DND-41 (cell line): ENCODE results near the gene CACNB1.
A peak's percentile ranks its signal among the peaks of the same experiment; 100 is the strongest.

ENCODE experiments used
- ATAC-seq: fragments of 200-7000 bp; cut with Tn5 transposase; 3 replicates; pipeline ENCODE4 v1.9.1; 2021; ENCODE audit warnings: low read depth; ENCODE audit not compliant: insufficient read depth
- DNase-seq: peaks from one replicate; pipeline ENCODE4 v3.0.0-alpha.2; 2020
- H2AFZ ChIP-seq: 2 replicates; pipeline ENCODE4 v1.6.0; 2012; ENCODE audit warnings: low read depth, low read length
- H3K27ac ChIP-seq: 2 replicates; pipeline ENCODE4 v1.5.1; 2012; ENCODE audit warnings: low read length, inconsistent platforms
- H3K27me3 ChIP-seq: fragments of 200-600 bp; sonication (generic); 2 replicates; pipeline ENCODE4 v1.6.0; 2012; ENCODE audit warnings: low read length, mild to moderate bottlenecking, inconsistent platforms; ENCODE audit not compliant: insufficient read depth, poor library complexity
- H3K36me3 ChIP-seq: 2 replicates; pipeline ENCODE4 v1.5.1; 2012; ENCODE audit warnings: low read length, inconsistent platforms; ENCODE audit not compliant: insufficient read depth
- H3K4me1 ChIP-seq: 2 replicates; pipeline ENCODE4 v1.5.1; 2012; ENCODE audit warnings: mild to moderate bottlenecking, low read length; ENCODE audit not compliant: insufficient read depth
- H3K4me2 ChIP-seq: 2 replicates; pipeline ENCODE4 v1.6.0; 2012; ENCODE audit warnings: mild to moderate bottlenecking, moderate library complexity, low read length, inconsistent platforms; ENCODE audit not compliant: insufficient read depth
- H3K4me3 ChIP-seq, 2 experiments: fragments of 200-600 bp in 1 of 2; shearing (Covaris generic) in 1 of 2; 2 replicates each; pipeline ENCODE4 v1.5.1; 2012 to 2016; ENCODE audit warnings: inconsistent platforms in 2 of 2, low read length in 2 of 2, mild to moderate bottlenecking in 2 of 2, low read depth in 1 of 2, moderate library complexity in 1 of 2
- H3K79me2 ChIP-seq: 2 replicates; pipeline ENCODE4 v1.6.0; 2012; ENCODE audit warnings: low read length, inconsistent platforms; ENCODE audit not compliant: insufficient read depth
- H3K9ac ChIP-seq: 2 replicates; pipeline ENCODE4 v1.6.0; 2012; ENCODE audit warnings: low read depth, mild to moderate bottlenecking, inconsistent platforms, low read length, moderate library complexity
- H3K9me3 ChIP-seq: 2 replicates; pipeline ENCODE4 v1.5.1; 2012; ENCODE audit warnings: low read length, moderate library complexity, mild to moderate bottlenecking, inconsistent platforms; ENCODE audit not compliant: insufficient read depth, severe bottlenecking
- H4K20me1 ChIP-seq: 2 replicates; pipeline ENCODE4 v1.6.0; 2012; ENCODE audit warnings: low read length; ENCODE audit not compliant: insufficient read depth
- CTCF ChIP-seq: IDR thresholded peaks from 2 replicates; pipeline ENCODE4 v1.5.1; 2012; ENCODE audit warnings: borderline replicate concordance, low read length, moderate library complexity, mild to moderate bottlenecking; ENCODE audit not compliant: poor library complexity, severe bottlenecking; ENCODE audit errors: extremely low read depth
- EZH2 ChIP-seq: IDR thresholded peaks from 3 replicates; pipeline ENCODE4 v1.6.1; 2012; ENCODE audit warnings: borderline replicate concordance, low read depth, mild to moderate bottlenecking, moderate library complexity, low read length, inconsistent platforms; ENCODE audit not compliant: severe bottlenecking

CACNB1 gene

GRCh38 chr17:39194089-39194984 lies 3.1 kb downstream of the CACNB1 start:
- H3K9ac ChIP-seq = no peak overlapping the region
- H3K36me3 ChIP-seq = peaks cover 50% of the 10 kb centered on the region
- no peaks in the 10 kb centered on the region for H3K9me3 ChIP-seq
- H3K27ac ChIP-seq = no peak overlapping the region
- no peak overlapping the region for H2AFZ ChIP-seq
- ATAC-seq (no peak), DNase-seq (no peak)
- TF ChIP-seq EZH2 (no peak), CTCF (no peak)
- no peak overlapping the region for H3K4me3 ChIP-seq
- peaks cover 26% of the 10 kb centered on the region for H4K20me1 ChIP-seq
- H3K27me3 ChIP-seq = no peaks in the 10 kb centered on the region
- H3K4me2 ChIP-seq = peak overlapping the region; percentile 15; the same call in 1 of the 2 replicates
- H3K79me2 ChIP-seq = peaks cover 45% of the 10 kb centered on the region
- peaks cover 50% of the 10 kb centered on the region for H3K4me1 ChIP-seq

- H3K27ac ChIP-seq = no peak overlapping the region
- H3K9ac ChIP-seq = no peak overlapping the region
- DNase-seq (no peak), ATAC-seq (no peak)
- no peak overlapping the region for H2AFZ ChIP-seq
- no peak overlapping the region for H3K4me2 ChIP-seq
- no peak overlapping the region for H3K4me3 ChIP-seq
- TF ChIP-seq EZH2 (no peak), CTCF (no peak)
- H3K79me2 ChIP-seq = peaks cover 40% of the 10 kb centered on the region
- peaks cover 57% of the 10 kb centered on the region for H3K36me3 ChIP-seq
- H3K27me3 ChIP-seq = no peaks in the 10 kb centered on the region
- peaks cover 26% of the 10 kb centered on the region for H4K20me1 ChIP-seq
- H3K9me3 ChIP-seq = no peaks in the 10 kb centered on the region
- peaks cover 40% of the 10 kb centered on the region for H3K4me1 ChIP-seq
These were observed 4.1 kb downstream of the CACNB1 start for GRCh38 chr17:39193346-39193745.

- no peak for DNase-seq
- Histone ChIP-seq H3K79me2 (peaks cover 40% of the 10 kb centered on the region), H3K4me3 (no peak overlapping the region), H3K4me1 (peaks cover 36% of the 10 kb centered on the region), H4K20me1 (peaks cover 26% of the 10 kb centered on the region), H2AFZ (no peak overlapping the region), H3K9ac (no peak overlapping the region), H3K27ac (no peak overlapping the region), H3K27me3 (no peaks in the 10 kb centered on the region), H3K9me3 (no peaks in the 10 kb centered on the region), H3K36me3 (peaks cover 61% of the 10 kb centered on the region), H3K4me2 (peak overlapping the region; percentile 32; the same call in 1 of the 2 replicates)
- TF ChIP-seq CTCF (no peak), EZH2 (no peak)
- ATAC-seq = no peak
These were observed 4.6 kb downstream of the CACNB1 start for GRCh38 chr17:39192901-39193300.
